ENCODE measurements around the gene S1PR4. TPM values are rescaled to one million over a fixed set of nuclear protein-coding genes. Genes with fewer than 3 reads are reported as not detected.

S1PR4 gene
- total and polyA plus RNA-seq, 2 experiments from 2014 or later: 0.24 TPM; not detected in 1

- ATAC-seq (no peak), DNase-seq (ENCODE audit: low spot score) (no peak)
- no peaks in the 10 kb centered on the region for H3K36me3 ChIP-seq (ENCODE audit: insufficient read depth)
- no peaks in the 10 kb centered on the region for H4K20me1 ChIP-seq (replicated peaks; ENCODE audit: insufficient read depth)
- Mint-ChIP-seq H3K9me3 (no peaks in the 10 kb centered on the region), H3K27me3 (ENCODE audit: insufficient read depth, low read depth, poor library complexity) (peaks cover 5% of the 10 kb centered on the region), H3K27ac (no peak overlapping the region), H3K4me3 (no peak overlapping the region), H3K36me3 (ENCODE audit: low read depth) (no peaks in the 10 kb centered on the region), H3K4me1 (peaks cover 5% of the 10 kb centered on the region; the same call in 2 of the 3 replicates)
- H2AFZ ChIP-seq: no peak overlapping the region
- no peaks in the 10 kb centered on the region for H3K9me2 ChIP-seq (ENCODE audit: insufficient read depth)
- H3K27me3 ChIP-seq (ENCODE audit: insufficient read depth): no peaks in the 10 kb centered on the region
- no peak overlapping the region for H3K27ac ChIP-seq (ENCODE audit: low read depth)
- no peak overlapping the region for H3K4me2 ChIP-seq
- H3K79me2 ChIP-seq (replicated peaks; ENCODE audit: insufficient read depth): no peaks in the 10 kb centered on the region
- H3K4me3 ChIP-seq: no peak overlapping the region
- 0 out of 2 replicates have a peak, but pooled peaks cover 4% of the 10 kb centered on the region for H3F3A ChIP-seq (replicated peaks; ENCODE audit: low read depth)
- H3K4me1 ChIP-seq (ENCODE audit: insufficient read depth): no peaks in the 10 kb centered on the region
- TF ChIP-seq ZNF114 (CRISPR knock-in tag; IDR thresholded peaks at IDR 0.05): no peak
Measured at GRCh38 chr19:3145909-3146676, 32.5 kb upstream of the S1PR4 start.

- Histone ChIP-seq H3K36me3 (ENCODE audit: insufficient read depth) (no peaks in the 10 kb centered on the region), H3F3A (replicated peaks; ENCODE audit: low read depth) (0 out of 2 replicates have a peak, but pooled peaks cover 4% of the 10 kb centered on the region), H3K27me3 (ENCODE audit: insufficient read depth) (no peaks in the 10 kb centered on the region), H3K4me3 (no peak overlapping the region), H3K79me2 (replicated peaks; ENCODE audit: insufficient read depth) (no peaks in the 10 kb centered on the region), H3K4me2 (no peak overlapping the region), H4K20me1 (replicated peaks; ENCODE audit: insufficient read depth) (no peaks in the 10 kb centered on the region), H2AFZ (no peak overlapping the region), H3K4me1 (ENCODE audit: insufficient read depth) (no peaks in the 10 kb centered on the region), H3K9me2 (ENCODE audit: insufficient read depth) (no peaks in the 10 kb centered on the region), H3K27ac (ENCODE audit: low read depth) (no peak overlapping the region)
- H3K27me3 Mint-ChIP-seq (ENCODE audit: insufficient read depth, low read depth, poor library complexity): peaks cover 5% of the 10 kb centered on the region
- DNase-seq (ENCODE audit: low spot score) (peak; percentile 58), ATAC-seq (peak; percentile 78)
- no peaks in the 10 kb centered on the region for H3K36me3 Mint-ChIP-seq (ENCODE audit: low read depth)
- peaks cover 5% of the 10 kb centered on the region; the same call in 2 of the 3 replicates for H3K4me1 Mint-ChIP-seq
- no peak overlapping the region for H3K27ac Mint-ChIP-seq
- no peak overlapping the region; the same call in 2 of the 3 replicates for H3K4me3 Mint-ChIP-seq
- no peaks in the 10 kb centered on the region for H3K9me3 Mint-ChIP-seq
- no peak for TF ChIP-seq REST (IDR thresholded peaks at IDR 0.05; ENCODE audit: unreplicated experiment)
- TF ChIP-seq EZH2 (IDR thresholded peaks at IDR 0.05; ENCODE audit: low read depth, unreplicated experiment): no peak
- TF ChIP-seq NANOG (IDR thresholded peaks at IDR 0.05; ENCODE audit: borderline replicate concordance): no peak
- peak; percentile 72 to 84 for TF ChIP-seq CTCF (conservative IDR thresholded peaks at IDR 0.05; ENCODE audit: low read depth in 2 of 2)
Measured at GRCh38 chr19:3146677-3147100, 31.9 kb upstream of the S1PR4 start.

Data from GM23338 (cell line).